Activated T-cell treated with anti-CD3 and anti-CD28 coated beads, Interleukin-2, amount 50 U/mL, for 48 hours (primary cell): ENCODE results near the gene METTL15.
"Not testable (repeated sequence)": the region's sequence is repeated elsewhere in the genome, so short reads cannot be mapped to it uniquely, and the experiment has no call there.

Experiments used
- DNase-seq, 2 experiments: peaks; one replicate each; pipeline ENCODE4 v3.0.0-alpha.2; 2020

The METTL15 gene, protein sequence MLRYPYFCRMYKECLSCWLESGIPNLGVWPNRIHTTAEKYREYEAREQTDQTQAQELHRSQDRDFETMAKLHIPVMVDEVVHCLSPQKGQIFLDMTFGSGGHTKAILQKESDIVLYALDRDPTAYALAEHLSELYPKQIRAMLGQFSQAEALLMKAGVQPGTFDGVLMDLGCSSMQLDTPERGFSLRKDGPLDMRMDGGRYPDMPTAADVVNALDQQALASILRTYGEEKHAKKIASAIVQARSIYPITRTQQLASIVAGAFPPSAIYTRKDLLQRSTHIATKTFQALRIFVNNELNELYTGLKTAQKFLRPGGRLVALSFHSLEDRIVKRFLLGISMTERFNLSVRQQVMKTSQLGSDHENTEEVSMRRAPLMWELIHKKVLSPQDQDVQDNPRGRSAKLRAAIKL

GRCh38 chr11:28107750-28108618 is at the start of gene METTL15, which contains the start of gene KIF18A:
Gene METTL15 (plus strand): TSS chr11:28108388. CDS start chr11:28113335, 4,947 bp downstream.
Gene KIF18A (minus strand): TSS chr11:28108156. CDS start chr11:28097947, 10,209 bp downstream.
- DNase-seq, result peak; percentile 99

GRCh38 chr11:28071305-28071704 is 36.9 kb upstream of the METTL15 start:
- no peak for DNase-seq

GRCh38 chr11:28072321-28072720 is 35.9 kb upstream of the METTL15 start:
- DNase-seq, result no peak

GRCh38 chr11:28077521-28077920 is 30.7 kb upstream of the METTL15 start:
- no peak for DNase-seq

DNA sequence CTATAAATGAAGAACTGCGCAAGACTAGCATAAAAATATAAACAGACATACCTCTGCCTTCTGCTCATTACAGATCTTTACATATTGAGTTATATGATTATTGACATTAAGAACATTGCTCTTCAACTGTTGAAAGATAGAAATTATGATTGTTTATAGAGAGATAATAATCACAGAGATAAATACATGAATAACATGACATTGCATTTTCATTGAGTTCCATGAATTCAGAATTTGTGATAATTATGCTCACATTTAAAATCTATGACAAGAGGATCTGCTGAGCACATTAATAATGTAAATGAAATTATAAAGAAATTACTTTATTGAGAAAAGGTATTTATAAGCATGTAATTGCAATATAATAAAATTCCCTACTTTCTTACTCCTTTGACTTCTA is 25.1 kb upstream of the METTL15 start:
- no peak for DNase-seq

DNA sequence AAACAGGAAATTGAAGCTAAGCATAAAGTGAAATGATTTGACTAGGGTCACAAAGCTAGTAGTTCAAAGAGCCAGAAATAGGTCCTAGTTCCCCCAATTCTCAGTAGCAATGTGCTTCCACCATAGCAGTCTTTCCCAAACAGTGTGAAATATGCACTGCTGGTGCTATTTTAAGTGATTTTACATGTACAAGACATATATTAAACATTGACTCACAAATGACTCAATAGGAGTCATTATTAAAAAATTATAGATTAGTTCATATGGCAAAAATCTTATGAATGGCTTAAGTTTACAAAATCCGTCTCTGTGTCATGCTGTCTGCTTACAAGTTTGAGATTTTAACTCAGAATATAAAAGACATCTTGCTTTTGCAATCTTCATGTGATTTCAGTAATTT is 21.6 kb upstream of the METTL15 start:
- no peak for DNase-seq

GRCh38 chr11:28087192-28087591 is 21.0 kb upstream of the METTL15 start:
- DNase-seq, result not testable (repeated sequence)

DNA sequence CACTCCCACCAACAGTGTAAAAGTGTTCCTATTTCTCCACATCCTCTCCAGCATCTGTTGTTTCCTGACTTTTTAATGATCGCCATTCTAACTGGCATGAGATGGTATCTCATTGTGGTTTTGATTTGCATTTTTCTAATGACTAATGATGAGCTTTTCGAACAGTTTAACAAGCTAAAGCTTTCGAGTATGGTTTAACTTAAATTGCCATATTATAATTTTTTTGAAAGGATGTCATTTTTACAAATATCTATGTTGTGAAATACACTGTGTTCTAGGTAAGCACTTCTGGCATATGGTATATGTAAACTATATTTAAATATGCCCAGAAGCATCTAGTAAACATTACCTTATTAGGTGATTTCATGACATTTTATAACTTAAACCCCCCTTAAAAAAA is 20.5 kb upstream of the METTL15 start:
- DNase-seq, result not testable (repeated sequence)

DNA sequence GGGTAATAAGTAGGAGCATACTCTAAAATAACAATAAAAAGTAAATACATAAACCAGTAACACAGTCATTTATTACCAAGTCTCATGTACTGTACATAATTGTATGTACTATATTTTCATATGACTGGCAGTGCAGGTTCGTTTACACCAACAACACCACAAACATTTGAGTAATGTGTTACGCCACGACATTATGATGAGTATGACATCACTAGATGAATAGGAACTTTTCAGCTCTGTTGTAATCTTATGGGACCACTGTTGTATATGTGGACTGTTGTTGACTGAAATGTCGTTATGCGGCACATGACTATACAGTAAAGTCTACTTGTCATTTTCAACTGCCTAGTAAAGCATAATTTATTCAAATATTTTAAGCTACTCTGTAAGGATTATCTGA is 18.8 kb upstream of the METTL15 start:
- no peak for DNase-seq

DNA sequence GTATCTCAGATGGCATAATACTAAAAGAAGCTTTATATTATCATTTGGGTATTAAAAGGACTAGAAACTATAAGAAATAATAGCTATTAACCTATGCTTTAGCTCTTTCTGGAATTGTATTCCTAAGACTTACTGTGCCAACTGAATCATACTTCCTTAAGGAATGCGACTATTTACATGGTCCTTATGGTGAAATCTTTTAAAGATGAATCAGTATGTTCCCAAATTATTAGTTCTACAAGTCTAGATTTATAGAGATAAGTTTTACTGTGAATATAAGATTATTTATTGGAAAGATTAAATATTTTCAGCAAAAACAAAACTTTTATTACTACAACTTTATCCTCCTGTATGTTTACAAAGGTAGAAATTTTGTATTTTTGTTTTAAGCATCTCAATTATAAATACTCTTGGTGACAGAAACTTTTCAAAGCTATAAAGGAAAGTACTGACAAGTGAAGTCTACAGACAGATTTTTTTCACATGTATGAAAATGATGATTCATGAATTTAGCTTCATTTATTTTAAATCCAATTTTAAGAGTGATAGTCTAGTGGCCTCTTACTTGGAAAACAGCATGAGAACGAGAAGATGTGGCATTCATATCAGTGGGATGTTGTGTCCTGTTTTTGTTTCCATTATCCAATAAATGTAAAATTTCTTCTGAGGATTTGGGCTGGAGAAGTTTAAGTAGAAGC is 18.0 kb upstream of the METTL15 start:
- DNase-seq, result no peak

- no peak for DNase-seq
These were observed 15.4 kb upstream of the METTL15 start for GRCh38 chr11:28092786-28093185.

DNA sequence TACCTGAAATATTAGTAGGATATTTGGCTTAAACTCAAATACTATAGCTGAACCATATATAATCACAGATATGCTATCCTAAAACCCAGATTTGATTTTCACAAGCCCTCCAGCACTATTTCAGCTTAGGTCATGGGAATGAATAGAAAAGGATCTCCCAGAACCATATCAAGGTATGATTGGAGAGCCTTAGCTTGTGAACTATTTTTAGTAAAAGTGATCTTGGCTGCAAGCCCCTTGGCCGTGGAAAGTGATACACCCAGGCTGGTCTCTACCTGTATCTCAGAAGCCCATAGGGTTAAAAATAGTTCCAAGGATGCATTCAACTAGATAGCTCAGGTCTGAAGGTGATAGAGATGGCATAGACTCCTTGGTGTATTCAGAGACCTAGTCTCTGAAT is 9.9 kb upstream of the METTL15 start:
- DNase-seq, result no peak

DNA sequence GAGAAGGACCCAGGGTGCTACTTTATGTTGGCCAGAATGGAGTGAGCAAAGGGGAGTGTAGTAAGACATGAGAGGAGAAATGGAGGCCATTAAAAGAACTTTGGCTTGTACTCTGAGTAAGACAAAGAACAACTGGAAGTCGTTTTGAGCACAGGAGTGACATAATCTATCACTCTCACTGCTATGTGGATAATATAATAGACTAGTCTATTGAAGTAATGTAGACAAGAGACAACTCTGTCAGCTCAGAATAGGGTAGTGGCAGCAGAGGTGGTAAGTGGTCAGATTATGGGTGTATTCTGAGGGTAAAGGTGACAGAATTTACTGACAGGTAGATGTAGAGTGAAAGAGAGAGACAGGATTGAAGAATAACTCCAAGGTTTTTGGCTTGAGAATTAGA is 8.5 kb upstream of the METTL15 start:
- no peak for DNase-seq

DNA sequence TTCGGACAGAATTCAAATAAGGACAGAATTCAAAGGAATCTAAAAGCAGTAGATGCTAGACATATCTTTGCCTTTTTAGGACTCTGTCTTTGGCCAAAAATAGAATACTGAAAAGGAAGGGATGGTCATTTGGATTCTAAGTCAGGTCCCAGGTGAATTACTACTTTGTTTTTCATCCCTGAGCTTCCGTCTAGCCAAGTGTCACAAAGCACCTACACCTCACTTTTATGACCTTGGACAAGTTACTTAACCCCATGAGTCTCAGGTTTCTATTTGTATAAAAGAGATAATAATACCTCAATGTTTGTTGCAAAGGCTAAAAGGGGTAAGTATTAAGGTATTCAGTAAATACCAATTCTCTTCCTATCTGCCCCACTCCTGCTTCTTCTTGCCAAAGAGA is 7.5 kb upstream of the METTL15 start:
- DNase-seq, result no peak

DNA sequence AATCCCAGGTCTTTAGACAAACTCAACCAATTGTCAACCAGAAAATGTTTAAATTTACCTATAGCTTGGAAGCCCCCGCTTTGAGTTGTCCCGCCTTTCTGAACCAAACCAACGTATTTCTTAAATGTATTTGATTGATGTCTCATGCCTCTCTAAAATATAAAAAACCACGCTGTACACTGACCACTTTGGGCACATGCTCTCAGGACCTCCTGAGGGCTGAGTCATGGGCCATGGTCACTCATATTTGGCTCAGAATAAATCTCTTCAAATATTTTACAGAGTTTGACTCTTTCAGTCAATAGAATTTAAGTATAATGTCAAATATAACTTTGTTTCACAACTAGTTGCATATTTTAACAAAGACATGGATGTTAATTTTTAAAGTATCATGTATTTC is 5.9 kb upstream of the METTL15 start:
- not testable (repeated sequence) for DNase-seq

- DNase-seq, result no peak
These were observed 3.8 kb upstream of the METTL15 start for GRCh38 chr11:28104425-28104824.

DNA sequence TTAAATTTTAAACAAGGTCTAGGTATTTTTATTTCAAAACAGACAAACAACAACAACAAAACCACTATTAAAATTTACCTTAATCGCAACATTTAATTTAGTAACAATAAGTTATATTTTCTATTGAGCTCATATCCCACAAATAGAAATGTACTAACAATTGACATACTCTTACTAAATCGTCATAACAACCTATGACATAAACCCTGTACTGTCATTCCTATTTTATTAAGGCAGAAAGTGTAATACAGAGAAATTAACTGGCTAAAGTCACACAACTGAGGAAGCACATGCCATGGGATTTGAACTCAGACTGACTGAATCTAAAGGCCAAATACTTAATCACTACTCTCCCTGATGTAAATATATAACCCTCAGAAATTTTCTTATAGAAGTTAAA is 3.2 kb upstream of the METTL15 start:
- no peak for DNase-seq

- DNase-seq, result no peak
These were observed 2.3 kb upstream of the METTL15 start for GRCh38 chr11:28105869-28106268.

DNA sequence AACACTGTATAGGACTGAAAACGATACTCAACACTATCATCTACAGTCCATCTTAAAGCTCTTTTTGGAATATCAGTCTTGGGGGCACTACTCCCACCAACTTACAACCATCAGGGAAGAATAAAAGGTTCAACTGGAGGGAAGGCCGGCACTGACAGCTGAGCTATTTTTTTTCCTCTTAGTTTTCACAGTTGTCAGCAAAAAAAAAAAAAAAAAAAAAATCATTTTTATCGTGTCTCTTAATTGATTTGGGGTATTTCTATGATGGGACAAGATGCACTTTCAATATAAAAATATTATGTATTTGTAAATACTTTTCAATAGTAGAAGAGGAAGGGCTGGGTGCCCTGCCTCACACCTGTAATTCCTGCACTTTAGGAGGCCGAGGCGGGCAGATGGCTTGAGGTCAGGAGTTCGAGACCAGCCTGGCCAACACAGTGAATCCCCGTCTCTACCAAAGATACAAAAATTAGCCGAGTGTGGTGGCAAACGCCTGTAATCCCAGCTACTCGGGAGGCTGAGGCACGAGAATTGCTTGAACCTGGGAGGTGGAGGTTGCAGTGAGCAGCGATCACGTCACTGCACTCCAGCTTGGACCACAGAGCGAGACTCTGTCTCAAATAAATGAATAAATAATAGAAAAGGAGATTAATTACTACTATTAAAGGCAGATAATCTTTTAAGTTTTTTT is 1.7 kb upstream of the METTL15 start:
- DNase-seq, result no peak

- DNase-seq, result peak; percentile 35 to 38
These were observed 918 bp upstream of the METTL15 start for GRCh38 chr11:28107191-28107749.

DNA sequence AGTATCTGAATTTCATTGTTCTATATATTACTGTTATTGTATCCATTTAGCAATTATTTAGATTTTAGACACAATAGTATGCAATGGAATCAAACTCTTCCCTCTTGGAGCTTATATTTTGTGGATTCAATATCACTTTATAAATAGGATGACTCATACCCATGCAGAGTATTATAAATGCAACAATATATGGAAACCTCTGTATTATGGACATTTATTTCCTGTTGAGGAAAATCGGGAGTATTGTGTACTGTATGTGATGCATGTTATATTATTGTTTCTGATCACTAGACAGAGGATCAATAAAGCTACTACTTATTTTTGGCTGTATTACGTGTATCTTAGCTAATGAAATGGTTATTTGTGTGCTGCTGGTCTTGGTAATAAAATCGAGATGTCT is 770 bp downstream of the METTL15 start:
- DNase-seq, result no peak

DNA sequence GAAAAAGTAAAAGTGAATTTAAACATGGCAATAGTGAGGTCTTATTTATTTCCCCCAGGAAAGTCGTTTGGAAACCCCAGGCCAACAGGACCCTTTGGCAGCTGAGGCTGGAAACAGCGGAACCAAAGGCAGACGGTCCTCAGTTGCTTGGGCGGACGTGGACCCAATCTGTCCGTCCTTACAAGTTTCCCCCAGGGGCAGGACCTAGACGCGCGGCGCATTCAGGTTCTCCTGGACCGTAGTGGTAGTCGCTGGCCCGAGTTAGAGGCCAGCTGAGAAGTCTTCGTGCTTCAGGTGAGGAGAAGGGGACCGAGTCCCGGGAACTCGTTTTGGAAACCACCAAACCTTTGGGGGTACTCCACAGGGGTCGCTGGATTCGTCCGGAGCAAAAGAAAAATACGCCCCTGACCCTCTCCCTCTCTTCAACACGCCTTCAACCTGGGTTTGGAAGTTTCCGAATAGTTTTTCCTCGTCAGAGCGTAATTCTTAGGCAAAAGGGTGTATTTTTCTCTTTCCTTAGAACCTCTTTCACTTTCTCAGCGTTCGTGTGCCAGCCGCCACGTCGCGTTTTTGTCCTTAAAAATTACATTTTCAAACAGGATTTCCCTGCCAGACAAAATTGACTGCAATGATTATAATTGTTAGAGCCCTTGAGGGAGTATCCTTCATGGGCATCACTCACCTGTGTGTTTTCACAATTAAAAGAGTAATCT is 2.1 kb downstream of the METTL15 start:
- peak; percentile 73 to 75 for DNase-seq
